Measurements from ENCODE around the gene DUOX1.

Gene DUOX1

DNA sequence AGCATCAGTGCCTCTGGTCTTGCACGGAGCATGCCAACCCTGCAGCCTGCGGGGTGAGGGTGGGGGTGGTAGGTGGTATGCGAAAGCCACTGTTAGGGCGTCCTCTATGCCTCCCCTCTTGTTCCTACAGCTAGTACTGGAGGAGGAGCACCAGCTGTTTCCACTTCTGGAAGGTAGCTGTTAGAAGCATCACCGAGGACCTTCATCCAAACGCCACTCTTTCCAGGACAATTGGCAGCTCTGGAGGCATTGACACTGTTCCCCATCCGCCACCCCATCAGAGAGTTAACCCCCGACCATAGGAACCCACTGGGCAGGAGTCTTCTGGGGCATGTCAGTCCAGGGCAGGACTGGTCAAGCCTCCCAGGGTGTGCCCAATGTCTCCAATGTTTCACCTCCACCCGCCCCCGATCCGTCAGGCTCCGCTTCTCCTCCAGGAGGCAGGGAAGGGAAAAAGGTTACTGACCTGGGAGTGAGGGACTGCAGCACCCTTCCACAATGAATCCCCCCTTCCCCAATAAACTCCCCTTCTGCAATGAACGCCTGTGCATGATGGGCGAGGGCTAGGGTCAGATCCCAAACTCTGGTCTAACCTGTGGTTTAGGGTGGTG is 16.3 kb upstream of the DUOX1 start:
- Mint-ChIP-seq H3K27ac (peak overlapping the region; percentile 57), H3K27me3 (peaks cover 86% of the 10 kb centered on the region), H3K36me3 (ENCODE audit: low read depth) (no peaks in the 10 kb centered on the region), H3K9me3 (no peaks in the 10 kb centered on the region), H3K4me3 (peak overlapping the region; percentile 46), H3K4me1 (peaks cover 45% of the 10 kb centered on the region)
- DNase-seq (no peak), ATAC-seq (no peak)

DNA sequence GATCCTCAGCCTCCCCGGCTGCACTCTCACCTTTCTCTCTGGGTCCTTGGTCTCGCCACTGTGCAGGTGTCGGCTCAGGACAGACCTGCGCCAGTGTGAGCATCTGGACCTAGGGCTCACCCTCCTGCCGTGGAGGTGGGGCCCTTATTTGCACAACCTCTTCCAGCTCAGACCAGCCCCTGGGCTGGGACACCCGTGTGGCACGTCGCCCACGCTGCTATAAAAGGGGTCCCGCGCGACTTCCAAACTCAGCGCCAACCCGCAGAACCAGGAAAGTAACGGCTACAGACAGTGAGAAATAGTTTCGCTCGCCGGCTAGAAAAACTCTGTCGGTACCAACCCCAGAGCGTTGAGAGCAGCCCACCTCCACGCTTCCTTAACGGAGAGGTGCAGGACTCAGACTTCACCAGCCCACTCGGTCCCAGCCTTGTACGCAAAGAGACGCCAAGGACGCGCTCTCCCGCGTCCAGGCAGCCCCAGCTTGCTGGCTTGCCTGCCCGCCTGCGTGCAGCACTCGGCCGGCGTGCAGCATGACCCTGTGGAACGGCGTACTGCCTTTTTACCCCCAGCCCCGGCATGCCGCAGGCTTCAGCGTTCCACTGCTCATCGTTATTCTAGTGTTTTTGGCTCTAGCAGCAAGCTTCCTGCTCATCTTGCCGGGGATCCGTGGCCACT is 15.6 kb upstream of the DUOX1 start, which contains the start of the genes DUOX2 and DUOXA2:
Gene DUOX2, minus strand, starts transcription at position 97 of the 675 bp plus-strand sequence. CDS start 761 bp downstream, outside the sequence.
Gene DUOXA2, plus strand, starts transcription at position 251 of the 675 bp plus-strand sequence. Its CDS starts 280 bp downstream, at position 531.
- H3K4me3 Mint-ChIP-seq, result peak within 1 kb of the TSS; percentile 46
- H3K36me3 Mint-ChIP-seq (ENCODE audit: low read depth), result no peaks in the 10 kb centered on the region
- peaks cover 81% of the 10 kb centered on the region for H3K27me3 Mint-ChIP-seq
- no peak for DNase-seq
- peaks cover 45% of the 10 kb centered on the region for H3K4me1 Mint-ChIP-seq
- no peaks in the 10 kb centered on the region for H3K9me3 Mint-ChIP-seq
- no peak for ATAC-seq
- peak within 1 kb of the TSS; percentile 57 for H3K27ac Mint-ChIP-seq

GRCh38 chr15:45114751-45115085 is 15.1 kb upstream of the DUOX1 start:
- Mint-ChIP-seq H3K27ac (no peak overlapping the region), H3K4me1 (peaks cover 45% of the 10 kb centered on the region), H3K27me3 (peaks cover 76% of the 10 kb centered on the region)

GRCh38 chr15:45115312-45115820 is 14.4 kb upstream of the DUOX1 start:
- Mint-ChIP-seq H3K36me3 (ENCODE audit: low read depth) (no peaks in the 10 kb centered on the region), H3K9me3 (no peaks in the 10 kb centered on the region), H3K27ac (no peak overlapping the region), H3K27me3 (peaks cover 73% of the 10 kb centered on the region), H3K4me3 (no peak overlapping the region), H3K4me1 (peaks cover 45% of the 10 kb centered on the region)
- no peak for DNase-seq
- no peak for ATAC-seq

More at GRCh38 chr15:45114751-45115085, 15.1 kb upstream of the DUOX1 start:
- ATAC-seq (no peak), DNase-seq (no peak)
- no peaks in the 10 kb centered on the region for H3K9me3 Mint-ChIP-seq
- no peaks in the 10 kb centered on the region for H3K36me3 Mint-ChIP-seq (ENCODE audit: low read depth)
- no peak overlapping the region for H3K4me3 Mint-ChIP-seq

- no peak for ATAC-seq
- no peak for DNase-seq
- Mint-ChIP-seq H3K4me1 (peaks cover 45% of the 10 kb centered on the region), H3K36me3 (ENCODE audit: low read depth) (no peaks in the 10 kb centered on the region), H3K9me3 (no peaks in the 10 kb centered on the region), H3K4me3 (no peak overlapping the region), H3K27ac (no peak overlapping the region), H3K27me3 (peaks cover 73% of the 10 kb centered on the region)
Observed at GRCh38 chr15:45116006-45116481, 13.8 kb upstream of the DUOX1 start.

DNA sequence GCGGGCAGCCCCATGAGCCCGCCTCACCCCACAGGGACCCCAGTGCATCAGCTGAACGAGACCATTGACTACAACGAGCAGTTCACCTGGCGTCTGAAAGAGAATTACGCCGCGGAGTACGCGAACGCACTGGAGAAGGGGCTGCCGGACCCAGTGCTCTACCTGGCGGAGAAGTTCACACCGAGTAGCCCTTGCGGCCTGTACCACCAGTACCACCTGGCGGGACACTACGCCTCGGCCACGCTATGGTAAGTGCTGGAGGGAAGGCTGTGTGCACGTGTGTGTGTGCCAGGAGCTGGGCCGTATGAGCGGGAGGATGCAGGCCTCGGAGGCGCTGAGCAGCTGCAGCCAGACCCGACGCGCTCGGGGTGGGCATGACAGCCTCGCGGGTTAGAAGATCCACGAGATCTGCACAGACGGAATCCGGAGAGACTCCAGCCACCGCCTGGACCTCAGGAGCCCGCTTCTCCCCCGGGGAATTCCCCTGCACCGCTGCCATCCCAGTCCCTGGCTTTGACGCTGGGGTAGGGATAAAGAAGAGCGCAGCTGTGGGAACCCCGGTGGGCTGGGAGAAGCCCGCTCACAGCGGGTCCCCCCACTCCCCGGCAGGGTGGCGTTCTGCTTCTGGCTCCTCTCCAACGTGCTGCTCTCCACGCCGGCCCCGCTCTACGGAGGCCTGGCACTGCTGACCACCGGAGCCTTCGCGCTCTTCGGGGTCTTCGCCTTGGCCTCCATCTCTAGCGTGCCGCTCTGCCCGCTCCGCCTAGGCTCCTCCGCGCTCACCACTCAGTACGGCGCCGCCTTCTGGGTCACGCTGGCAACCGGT is 13.1 kb upstream of the DUOX1 start:
- H3K4me1 Mint-ChIP-seq, result peaks cover 45% of the 10 kb centered on the region
- H3K27ac Mint-ChIP-seq, result no peak overlapping the region
- H3K4me3 Mint-ChIP-seq, result no peak overlapping the region
- H3K9me3 Mint-ChIP-seq, result no peaks in the 10 kb centered on the region
- no peaks in the 10 kb centered on the region for H3K36me3 Mint-ChIP-seq (ENCODE audit: low read depth)
- H3K27me3 Mint-ChIP-seq, result peaks cover 76% of the 10 kb centered on the region
- no peak for ATAC-seq
- no peak for DNase-seq

GRCh38 chr15:45117308-45118130 is 12.3 kb upstream of the DUOX1 start:
- Mint-ChIP-seq H3K4me1 (peaks cover 37% of the 10 kb centered on the region), H3K4me3 (peak overlapping the region; percentile 44), H3K9me3 (no peaks in the 10 kb centered on the region), H3K27ac (no peak overlapping the region), H3K27me3 (peaks cover 73% of the 10 kb centered on the region), H3K36me3 (ENCODE audit: low read depth) (no peaks in the 10 kb centered on the region)
- ATAC-seq (peak; percentile 8), DNase-seq (no peak)

- no peaks in the 10 kb centered on the region for H3K36me3 Mint-ChIP-seq (ENCODE audit: low read depth)
- ATAC-seq, result peak; percentile 96
Observed at GRCh38 chr15:45118131-45118588, 11.6 kb upstream of the DUOX1 start.

DNA sequence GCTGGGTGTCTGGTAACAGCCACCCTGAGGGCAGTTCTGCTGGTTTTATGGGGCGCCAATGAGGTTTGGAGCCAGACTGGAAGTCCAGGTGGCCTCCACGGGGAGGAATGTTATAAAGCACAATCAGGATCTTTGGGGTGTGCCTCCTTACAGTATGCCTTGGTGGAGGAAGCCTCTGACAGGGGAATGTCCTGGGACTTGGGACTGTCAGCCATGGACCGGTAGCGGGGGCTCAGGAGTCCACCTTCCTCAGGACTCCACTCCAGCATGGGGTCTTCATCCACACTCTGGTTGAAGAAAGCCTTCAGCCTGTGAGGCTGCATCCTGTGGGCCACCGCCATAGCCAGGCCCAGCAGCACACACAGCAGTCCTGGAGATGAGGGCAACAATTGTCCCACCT is 10.8 kb upstream of the DUOX1 start:
- H3K27ac Mint-ChIP-seq, result no peak overlapping the region
- no peak for ATAC-seq
- peaks cover 61% of the 10 kb centered on the region for H3K27me3 Mint-ChIP-seq
- H3K4me1 Mint-ChIP-seq, result peaks cover 23% of the 10 kb centered on the region
- no peaks in the 10 kb centered on the region for H3K36me3 Mint-ChIP-seq (ENCODE audit: low read depth)
- no peaks in the 10 kb centered on the region for H3K9me3 Mint-ChIP-seq
- no peak overlapping the region for H3K4me3 Mint-ChIP-seq
- DNase-seq, result no peak

More at GRCh38 chr15:45118131-45118588, 11.6 kb upstream of the DUOX1 start:
- H3K4me1 Mint-ChIP-seq, result peaks cover 32% of the 10 kb centered on the region
- H3K27me3 Mint-ChIP-seq, result peaks cover 66% of the 10 kb centered on the region
- no peak overlapping the region for H3K27ac Mint-ChIP-seq
- H3K4me3 Mint-ChIP-seq, result peak overlapping the region; percentile 44
- peak; percentile 84 for DNase-seq
- no peaks in the 10 kb centered on the region for H3K9me3 Mint-ChIP-seq

GRCh38 chr15:45120081-45120972 is 9.5 kb upstream of the DUOX1 start:
- ATAC-seq (no peak), DNase-seq (no peak)
- H3K4me1 Mint-ChIP-seq, result peaks cover 20% of the 10 kb centered on the region
- H3K4me3 Mint-ChIP-seq, result no peak overlapping the region
- H3K36me3 Mint-ChIP-seq (ENCODE audit: low read depth), result no peaks in the 10 kb centered on the region
- H3K27ac Mint-ChIP-seq, result no peak overlapping the region
- peaks cover 55% of the 10 kb centered on the region for H3K27me3 Mint-ChIP-seq
- H3K9me3 Mint-ChIP-seq, result no peaks in the 10 kb centered on the region

DNA sequence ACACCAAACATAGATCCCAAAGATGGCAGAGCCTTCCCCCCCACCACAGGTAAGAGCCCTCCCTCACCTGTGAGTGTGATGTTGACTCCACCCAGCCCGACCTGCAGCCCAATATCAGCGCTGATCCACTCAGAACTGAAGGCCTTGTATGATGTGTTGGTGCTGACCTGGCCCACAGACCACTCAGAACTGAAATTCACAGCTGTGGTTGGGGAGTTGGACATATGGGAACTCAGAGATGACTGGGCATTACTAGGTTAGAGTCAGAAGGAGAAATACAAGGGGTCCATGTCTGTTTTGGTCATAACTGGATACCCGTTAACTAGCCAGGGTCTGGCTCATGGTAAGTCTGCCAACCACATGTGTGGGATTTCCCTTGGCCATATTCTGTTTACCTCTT is 8.8 kb upstream of the DUOX1 start:
- DNase-seq (no peak), ATAC-seq (no peak)
- peaks cover 55% of the 10 kb centered on the region for H3K27me3 Mint-ChIP-seq
- no peak overlapping the region for H3K4me3 Mint-ChIP-seq
- H3K36me3 Mint-ChIP-seq (ENCODE audit: low read depth), result no peaks in the 10 kb centered on the region
- no peaks in the 10 kb centered on the region for H3K9me3 Mint-ChIP-seq
- H3K4me1 Mint-ChIP-seq, result peaks cover 16% of the 10 kb centered on the region
- H3K27ac Mint-ChIP-seq, result no peak overlapping the region

GRCh38 chr15:45121706-45122417 is 7.9 kb upstream of the DUOX1 start:
- no peaks in the 10 kb centered on the region for H3K36me3 Mint-ChIP-seq (ENCODE audit: low read depth)
- no peak overlapping the region for H3K27ac Mint-ChIP-seq
- H3K27me3 Mint-ChIP-seq, result peaks cover 52% of the 10 kb centered on the region
- H3K4me3 Mint-ChIP-seq, result no peak overlapping the region
- H3K9me3 Mint-ChIP-seq, result no peaks in the 10 kb centered on the region
- ATAC-seq, result no peak
- no peak for DNase-seq
- peaks cover 10% of the 10 kb centered on the region for H3K4me1 Mint-ChIP-seq

Measured in activated naive CD8-positive, alpha-beta T cell treated with anti-CD3 and anti-CD28 coated beads, Interleukin-2, amount 50 U/mL, for 24 hours (primary cell).